Testis (tissue), 2 donors: ENCODE data around the gene SPAM1.

Experiments used
- CTCF ChIP-seq, 3 experiments: fragments of 450-650 bp in 2 of 3; fragments of 200-600 bp in 1 of 3; sonication (generic) in 1 of 3; IDR thresholded peaks; one replicate each; pipeline ENCODE4 v1.5.1; 2016 to 2019; ENCODE audit warnings: antibody characterized with exemption in 3 of 3, mild to moderate bottlenecking in 2 of 3, moderate library complexity in 1 of 3
- POLR2A ChIP-seq: fragments of 450-650 bp; IDR thresholded peaks from one replicate; pipeline ENCODE4 v1.6.1; 2017; ENCODE audit warnings: antibody characterized with exemption, mild to moderate bottlenecking, moderate library complexity

- TF ChIP-seq POLR2A = no peak
- no peak for TF ChIP-seq CTCF (IDR thresholded peaks at IDR 0.05)
Observed at GRCh38 chr7:123883154-123883553, 41.9 kb upstream of the SPAM1 start.
